OCI-LY7 (cell line): ENCODE measurements around the gene MMP24OS. TPM values are rescaled to one million over a fixed set of nuclear protein-coding genes. Genes with fewer than 3 reads are reported as not detected.

Experiments used
- BruUV-seq: library from RNA; stranded (reverse); fragments of 400-500 nt; replicated peaks from 2 replicates; lab custom pipeline; 2021; lab: Mats Ljungman, UMichigan
- CTCF ChIA-PET: fragments of 300-600 bp; sonication (Branson Sonifier 250); formaldehyde crosslinking; loops from one replicate; lab custom pipeline; 2022; ENCODE audit warnings: antibody characterized with exemption; ENCODE audit not compliant: unreplicated experiment; lab: Charles Lee
- POLR2A ChIA-PET: fragments of 300-600 bp; sonication (Branson Sonifier 250); formaldehyde crosslinking; loops from one replicate; lab custom pipeline; 2022; ENCODE audit warnings: antibody characterized with exemption; lab: Charles Lee
- DNase-seq: peaks from one replicate; pipeline ENCODE4 v3.0.0-alpha.2; 2015; ENCODE audit warnings: low spot score
- H2AFZ ChIP-seq: fragments of 200-600 bp; sonication (generic), shearing (Covaris generic); 2 replicates; pipeline ENCODE4 v1.6.1; 2014; ENCODE audit warnings: mild to moderate bottlenecking, antibody characterized with exemption, low read length, moderate library complexity
- H3K27ac ChIP-seq: fragments of 200-600 bp; sonication (generic); 2 replicates; pipeline ENCODE4 v1.5.1; 2014; ENCODE audit warnings: mixed run types, low read depth, mild to moderate bottlenecking, moderate library complexity, low read length, inconsistent platforms; ENCODE audit not compliant: poor library complexity, severe bottlenecking
- H3K36me3 ChIP-seq: fragments of 200-600 bp; sonication (generic); 2 replicates; pipeline ENCODE4 v1.6.1; 2014; ENCODE audit warnings: mild to moderate bottlenecking, antibody characterized with exemption, low read length, moderate library complexity, mixed read lengths; ENCODE audit not compliant: insufficient read depth
- H3K4me1 ChIP-seq: fragments of 200-600 bp; sonication (generic); 2 replicates; pipeline ENCODE4 v1.5.1; 2014; ENCODE audit warnings: mild to moderate bottlenecking, low read length; ENCODE audit not compliant: insufficient read depth, poor library complexity, severe bottlenecking
- H3K4me2 ChIP-seq: fragments of 200-600 bp; sonication (generic); 2 replicates; pipeline ENCODE4 v1.6.1; 2014; ENCODE audit warnings: mild to moderate bottlenecking, low read length
- H3K4me3 ChIP-seq: fragments of 200-600 bp; sonication (generic); 2 replicates; pipeline ENCODE4 v1.5.1; 2014; ENCODE audit warnings: mild to moderate bottlenecking, low read depth, low read length; ENCODE audit not compliant: poor library complexity, severe bottlenecking
- H3K79me2 ChIP-seq: fragments of 200-600 bp; sonication (generic); 2 replicates; pipeline ENCODE4 v1.6.1; 2016; ENCODE audit warnings: low read depth, mild to moderate bottlenecking, low read length, moderate library complexity, mixed read lengths; ENCODE audit not compliant: insufficient read depth
- H3K9me2 ChIP-seq: fragments of 200-600 bp; sonication (generic); 2 replicates; pipeline ENCODE4 v1.6.1; 2016; ENCODE audit warnings: mild to moderate bottlenecking, low read length, mixed read lengths; ENCODE audit not compliant: insufficient read depth
- H3K9me3 ChIP-seq: fragments of 200-600 bp; sonication (generic); 2 replicates; pipeline ENCODE4 v1.6.1; 2014; ENCODE audit warnings: mild to moderate bottlenecking, mixed run types, low read length, mixed read lengths
- H4K20me1 ChIP-seq: fragments of 200-600 bp; sonication (generic); 2 replicates; pipeline ENCODE4 v1.6.1; 2014; ENCODE audit warnings: mild to moderate bottlenecking, antibody characterized with exemption, low read length, moderate library complexity, mixed read lengths; ENCODE audit not compliant: insufficient read depth
- EZH2phosphoT487 ChIP-seq: fragments of 200-600 bp; sonication (generic); IDR thresholded peaks from 2 replicates; pipeline ENCODE4 v1.6.1; 2018; ENCODE audit warnings: low read depth, borderline replicate concordance, mild to moderate bottlenecking, mixed run types, antibody characterized with exemption, low read length, moderate library complexity, mixed read lengths
- intact Hi-C: fragments of 100-400 bp; cut with micrococcal nuclease; formaldehyde crosslinking; loops from one replicate; pipeline ENCODE4 v1.10.0; 2022; ENCODE audit not compliant: unreplicated experiment
- total RNA-seq, 2 experiments: library from RNA; depleted of rRNA in 1 of 2; stranded (reverse); fragments of >200 nt in 1 of 2; shearing (Covaris generic) in 1 of 2; gene quantifications; 2 replicates each; pipeline ENCODE4 v1.2.3, GENCODE V29; 2014 to 2022
- TF ChIP-seq, protein P1 (sequence below): fragments of 200-600 bp; sonication (generic); conservative IDR thresholded peaks from 2 replicates; pipeline ENCODE4 v1.5.1; 2014; ENCODE audit warnings: mild to moderate bottlenecking, antibody characterized with exemption, low read length, moderate library complexity, mixed read lengths

Gene MMP24OS
- total RNA-seq, 2 experiments from 2014 or later: 14.8 to 44.6 TPM

DNA sequence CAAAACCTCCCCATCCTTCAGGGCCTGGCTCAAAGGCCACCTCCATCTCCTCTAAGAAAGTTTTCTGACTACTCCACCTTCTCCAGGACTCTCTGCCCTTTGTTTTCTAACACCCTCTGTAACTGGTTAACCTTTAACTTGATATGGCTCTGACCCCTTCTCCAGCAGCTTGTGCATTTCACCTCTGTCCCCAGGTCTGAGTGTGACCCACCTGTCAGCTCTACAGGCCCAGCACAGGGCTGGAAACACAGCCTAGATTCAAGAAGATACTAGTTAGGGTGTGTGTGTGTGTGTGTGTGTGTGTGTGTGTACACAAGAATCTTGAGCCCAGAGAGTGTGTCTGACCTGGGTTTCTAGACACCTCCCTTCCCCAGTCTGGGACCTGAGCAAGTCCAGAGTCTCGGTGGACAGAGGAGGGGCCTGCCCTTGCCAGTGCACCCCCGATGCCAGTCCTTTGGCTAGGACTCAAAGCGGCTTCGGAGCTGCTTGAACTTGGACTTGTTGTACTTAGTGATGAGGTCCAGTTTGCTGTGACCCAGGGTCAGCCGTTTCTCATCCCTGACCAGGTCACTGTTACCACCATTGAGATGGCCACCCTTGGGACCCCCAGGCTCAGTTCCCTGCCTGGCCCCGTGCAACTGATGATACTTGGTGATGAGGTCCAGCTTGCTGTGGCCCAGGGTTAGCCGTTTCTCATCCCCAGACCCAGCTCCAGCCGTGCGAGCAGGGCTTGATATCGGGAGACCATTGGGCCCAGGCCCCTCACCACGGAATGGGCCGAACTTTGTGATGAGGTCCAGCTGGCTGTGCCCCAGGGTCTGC lies 8.4 kb upstream of the MMP24OS start:
- no peak overlapping the region for H3K27ac ChIP-seq

DNA sequence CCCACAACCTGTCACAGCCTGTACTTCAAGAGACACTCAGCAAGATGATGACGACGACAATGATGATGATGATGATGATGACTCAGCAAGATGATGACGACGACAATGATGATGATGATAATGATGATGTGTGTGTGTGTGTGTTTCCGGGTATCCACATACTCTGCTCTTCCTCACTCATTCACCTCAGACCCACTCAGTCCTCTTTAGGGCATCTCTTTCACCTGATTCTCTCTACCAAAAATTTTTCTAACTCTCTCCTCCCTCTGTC lies 7.8 kb upstream of the MMP24OS start:
- H3K4me3 ChIP-seq: no peak overlapping the region
- POLR2A ChIA-PET: no interaction called here
- CTCF ChIA-PET: no interaction called here
- no peak for DNase-seq
- H3K4me1 ChIP-seq: peaks cover 13% of the 10 kb centered on the region
- TF ChIP-seq EZH2phosphoT487: no peak
- TF ChIP-seq, protein P1, sequence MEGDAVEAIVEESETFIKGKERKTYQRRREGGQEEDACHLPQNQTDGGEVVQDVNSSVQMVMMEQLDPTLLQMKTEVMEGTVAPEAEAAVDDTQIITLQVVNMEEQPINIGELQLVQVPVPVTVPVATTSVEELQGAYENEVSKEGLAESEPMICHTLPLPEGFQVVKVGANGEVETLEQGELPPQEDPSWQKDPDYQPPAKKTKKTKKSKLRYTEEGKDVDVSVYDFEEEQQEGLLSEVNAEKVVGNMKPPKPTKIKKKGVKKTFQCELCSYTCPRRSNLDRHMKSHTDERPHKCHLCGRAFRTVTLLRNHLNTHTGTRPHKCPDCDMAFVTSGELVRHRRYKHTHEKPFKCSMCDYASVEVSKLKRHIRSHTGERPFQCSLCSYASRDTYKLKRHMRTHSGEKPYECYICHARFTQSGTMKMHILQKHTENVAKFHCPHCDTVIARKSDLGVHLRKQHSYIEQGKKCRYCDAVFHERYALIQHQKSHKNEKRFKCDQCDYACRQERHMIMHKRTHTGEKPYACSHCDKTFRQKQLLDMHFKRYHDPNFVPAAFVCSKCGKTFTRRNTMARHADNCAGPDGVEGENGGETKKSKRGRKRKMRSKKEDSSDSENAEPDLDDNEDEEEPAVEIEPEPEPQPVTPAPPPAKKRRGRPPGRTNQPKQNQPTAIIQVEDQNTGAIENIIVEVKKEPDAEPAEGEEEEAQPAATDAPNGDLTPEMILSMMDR: no peak
- intact Hi-C loops: no loop called here
- peaks cover 29% of the 10 kb centered on the region for H3K79me2 ChIP-seq
- no peak overlapping the region for H3K27ac ChIP-seq
- H4K20me1 ChIP-seq: no peaks in the 10 kb centered on the region
- no peak overlapping the region; the same call in 1 of the 2 replicates for H3K4me2 ChIP-seq
- no peaks in the 10 kb centered on the region for H3K9me3 ChIP-seq
- no TSS peak for BruUV-seq
- H2AFZ ChIP-seq: no peak overlapping the region; the same call in 1 of the 2 replicates
- H3K36me3 ChIP-seq: peaks cover 24% of the 10 kb centered on the region
- H3K9me2 ChIP-seq: no peaks in the 10 kb centered on the region

More for the DNA sequence above, 8.4 kb upstream of the MMP24OS start:
- Histone ChIP-seq H3K9me2 (no peaks in the 10 kb centered on the region), H3K36me3 (peaks cover 20% of the 10 kb centered on the region), H3K4me3 (no peak overlapping the region), H2AFZ (no peak overlapping the region), H4K20me1 (no peaks in the 10 kb centered on the region), H3K79me2 (peaks cover 29% of the 10 kb centered on the region), H3K4me1 (peaks cover 13% of the 10 kb centered on the region), H3K4me2 (no peak overlapping the region), H3K9me3 (no peaks in the 10 kb centered on the region)
- intact Hi-C loops: no loop called here
- CTCF ChIA-PET: no interaction called here
- BruUV-seq: no TSS peak
- DNase-seq: no peak
- POLR2A ChIA-PET: interaction anchor here (0.7 kb wide), 1 partner anchor 858 kb away, joined by 4 read pairs; no protein-coding TSS in a partner anchor
- TF ChIP-seq, protein P1: no peak
- no peak for TF ChIP-seq EZH2phosphoT487
